HG03280 (cell line): ENCODE data around the gene FGF19.
"Not testable (repeated sequence)": the region's sequence is repeated elsewhere in the genome, so short reads cannot be mapped to it uniquely, and the experiment has no call there.

Source experiments
- ATAC-seq: cut with Tn5 transposase; IDR thresholded peaks from one replicate; pipeline ENCODE4 v1.9.1; 2021; ENCODE audit warnings: mild to moderate bottlenecking, moderate library complexity; ENCODE audit not compliant: unreplicated experiment

Gene FGF19

GRCh38 chr11:69697469-69697843 lies 6.4 kb downstream of the FGF19 start:
- no peak for ATAC-seq

- no peak for ATAC-seq
Measured at GRCh38 chr11:69696749-69697468, 6.9 kb downstream of the FGF19 start.

- ATAC-seq = not testable (repeated sequence)
Measured at GRCh38 chr11:69695995-69696394, 7.8 kb downstream of the FGF19 start.

- no peak for ATAC-seq
Measured at GRCh38 chr11:69695581-69695980, 8.2 kb downstream of the FGF19 start.

GRCh38 chr11:69694781-69695180 lies 9.0 kb downstream of the FGF19 start:
- no peak for ATAC-seq

GRCh38 chr11:69692422-69692821 lies 11.4 kb downstream of the FGF19 start:
- no peak for ATAC-seq

GRCh38 chr11:69691463-69691862 lies 12.4 kb downstream of the FGF19 start:
- no peak for ATAC-seq

- no peak for ATAC-seq
Measured at GRCh38 chr11:69689484-69690319, 14.1 kb downstream of the FGF19 start.

GRCh38 chr11:69687969-69688771 lies 15.7 kb downstream of the FGF19 start:
- not testable (repeated sequence) for ATAC-seq

- no peak for ATAC-seq
Measured at GRCh38 chr11:69686856-69687255, 17.0 kb downstream of the FGF19 start.

- no peak for ATAC-seq
Measured at GRCh38 chr11:69686452-69686851, 17.4 kb downstream of the FGF19 start.

GRCh38 chr11:69685348-69685747 lies 18.5 kb downstream of the FGF19 start:
- no peak for ATAC-seq

- no peak for ATAC-seq
Measured at GRCh38 chr11:69684651-69685050, 19.2 kb downstream of the FGF19 start.

GRCh38 chr11:69683764-69684333 lies 20.0 kb downstream of the FGF19 start:
- no peak for ATAC-seq

GRCh38 chr11:69682681-69683326 lies 21.0 kb downstream of the FGF19 start:
- no peak for ATAC-seq

GRCh38 chr11:69682221-69682620 lies 21.6 kb downstream of the FGF19 start:
- ATAC-seq = no peak

GRCh38 chr11:69680688-69681087 lies 23.1 kb downstream of the FGF19 start:
- ATAC-seq = no peak

- no peak for ATAC-seq
Measured at GRCh38 chr11:69677749-69678148, 26.1 kb downstream of the FGF19 start.

- ATAC-seq = peak; percentile 86
Measured at GRCh38 chr11:69674886-69675714, 28.7 kb downstream of the FGF19 start, which contains the start of gene LTO1. TSS of gene LTO1 (minus strand) at chr11:69675353. CDS start at chr11:69675239, 114 bp downstream.
